Measurements from ENCODE around the gene ZBED2.

ZBED2 gene

DNA sequence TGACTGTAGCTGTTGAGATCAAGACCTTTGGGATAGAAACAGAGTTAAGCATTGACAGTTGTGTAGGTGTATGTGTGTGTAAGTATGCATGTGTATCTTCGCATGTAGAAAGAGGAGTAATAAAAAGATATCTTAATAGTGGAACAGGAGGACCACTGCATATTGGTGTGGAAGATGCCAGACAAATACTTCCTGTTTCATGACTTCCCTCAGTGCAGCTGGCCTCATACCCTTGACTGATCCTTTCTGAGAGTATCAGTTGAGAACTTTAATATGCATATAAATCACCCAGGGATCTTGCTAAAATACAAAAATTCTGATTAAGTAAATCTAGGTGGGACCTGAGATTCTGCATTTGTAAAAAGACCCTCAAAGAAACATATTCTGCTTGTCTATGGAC lies 8.5 kb upstream of the ZBED2 start:
- DNase-seq, result no peak

DNA sequence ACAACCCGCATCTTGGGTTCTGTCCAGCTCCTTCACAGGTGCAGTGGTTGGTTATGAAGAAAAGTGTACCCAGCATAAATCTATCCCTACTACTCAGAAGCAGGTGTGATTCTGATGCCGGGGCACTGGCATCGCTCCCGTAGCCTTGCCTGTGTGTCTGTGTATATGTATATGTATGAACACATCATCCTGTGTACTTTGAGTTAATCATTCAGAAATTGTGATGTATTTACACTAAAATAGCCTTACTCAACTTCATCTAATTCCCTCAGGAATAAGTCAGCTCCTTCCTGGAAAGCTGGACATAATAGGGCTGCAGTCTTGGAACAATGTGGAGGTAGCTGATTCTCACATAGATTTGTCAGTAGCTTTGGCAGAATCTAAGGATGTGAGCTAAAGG lies 6.7 kb upstream of the ZBED2 start:
- DNase-seq, result no peak

DNA sequence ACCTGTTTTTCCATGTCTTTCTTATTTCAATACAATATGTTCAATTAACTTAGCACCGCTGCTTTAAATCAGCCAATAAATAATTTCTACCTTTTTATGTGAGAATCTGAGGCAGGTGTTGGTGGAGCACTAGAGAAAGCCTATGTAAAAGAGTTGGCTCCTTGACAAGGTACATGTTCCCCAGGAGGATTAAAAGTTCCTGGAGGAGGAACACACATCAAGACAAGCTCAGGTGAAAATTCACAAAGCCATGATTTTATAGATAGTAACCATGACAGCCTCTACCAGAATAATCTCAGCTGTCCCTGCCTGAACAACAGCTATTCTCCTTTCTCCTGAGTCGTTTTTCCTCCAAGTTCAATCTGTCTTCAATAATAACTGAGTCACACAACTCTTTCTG lies 3.4 kb upstream of the ZBED2 start:
- DNase-seq, result no peak

- DNase-seq, result no peak
These were observed 3.0 kb upstream of the ZBED2 start for GRCh38 chr3:111598139-111598538.

GRCh38 chr3:111596328-111596727 lies 1.2 kb upstream of the ZBED2 start:
- DNase-seq, result no peak

DNA sequence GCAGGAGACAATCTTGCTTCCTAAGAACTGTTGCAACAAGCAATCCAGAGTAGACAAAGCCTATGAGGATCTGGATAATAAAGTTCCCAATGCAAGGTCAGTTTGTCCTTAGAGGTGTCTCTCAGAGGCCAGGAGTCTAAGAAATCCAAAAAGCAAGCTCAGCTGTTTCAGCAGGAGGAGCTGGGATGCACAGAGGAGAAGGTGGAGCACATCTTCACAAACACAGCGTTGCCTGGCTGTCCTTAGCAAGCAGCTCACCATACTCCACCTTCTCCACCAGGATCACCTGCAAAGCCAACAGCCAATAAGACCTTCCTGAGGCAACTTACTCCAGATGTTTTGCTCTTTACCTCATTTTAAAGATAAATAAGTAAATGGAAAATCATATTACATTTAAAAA lies 365 bp downstream of the ZBED2 start:
- DNase-seq, result no peak

DNA sequence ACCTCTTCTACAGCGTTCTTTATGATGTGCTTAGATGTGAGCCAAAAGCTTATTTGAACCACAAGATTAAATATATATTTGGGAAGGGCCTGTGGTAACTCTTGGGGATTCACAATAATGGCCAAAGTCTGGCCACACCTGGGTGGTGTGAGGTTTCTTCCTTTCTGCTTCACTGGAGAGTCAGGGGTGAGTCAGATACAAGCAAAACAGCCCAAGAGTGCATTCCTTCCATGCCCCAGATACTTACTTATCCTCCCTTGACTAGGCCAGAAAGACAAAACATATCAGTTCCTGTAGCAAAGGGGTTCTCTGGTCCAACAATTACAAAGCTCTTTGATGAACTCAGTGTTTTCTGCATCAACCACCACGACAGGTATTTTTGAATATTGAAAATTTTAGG lies 941 bp downstream of the ZBED2 start:
- DNase-seq, result no peak

- no peak for DNase-seq
These were observed 1.5 kb downstream of the ZBED2 start for GRCh38 chr3:111593666-111594065.

GRCh38 chr3:111592936-111593335 lies 2.2 kb downstream of the ZBED2 start:
- no peak for DNase-seq

- DNase-seq, result no peak
These were observed 3.0 kb downstream of the ZBED2 start for GRCh38 chr3:111592143-111592542.

DNA sequence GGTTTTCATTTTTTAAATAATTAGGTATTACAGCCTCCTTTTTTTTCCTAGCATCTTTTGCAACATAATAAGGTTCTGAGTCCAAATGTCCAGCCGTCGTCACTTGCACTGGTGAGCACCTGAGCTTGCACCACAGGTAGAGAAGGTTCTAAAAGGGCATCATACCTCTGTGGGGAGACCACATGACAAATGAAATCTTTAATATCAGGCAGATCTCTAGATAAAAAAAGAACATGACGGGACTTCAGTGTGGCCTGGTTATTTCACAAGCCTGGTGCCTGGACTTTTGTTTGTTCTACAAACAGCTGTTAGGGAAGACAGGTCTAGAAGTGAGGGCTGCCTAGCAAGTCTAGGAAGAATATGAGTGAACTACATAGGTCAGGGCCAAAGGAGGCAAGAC lies 3.6 kb downstream of the ZBED2 start:
- no peak for DNase-seq

- no peak for DNase-seq
These were observed 5.0 kb downstream of the ZBED2 start for GRCh38 chr3:111590143-111590491.

- DNase-seq, result no peak
These were observed 5.6 kb downstream of the ZBED2 start for GRCh38 chr3:111589303-111590142.

DNA sequence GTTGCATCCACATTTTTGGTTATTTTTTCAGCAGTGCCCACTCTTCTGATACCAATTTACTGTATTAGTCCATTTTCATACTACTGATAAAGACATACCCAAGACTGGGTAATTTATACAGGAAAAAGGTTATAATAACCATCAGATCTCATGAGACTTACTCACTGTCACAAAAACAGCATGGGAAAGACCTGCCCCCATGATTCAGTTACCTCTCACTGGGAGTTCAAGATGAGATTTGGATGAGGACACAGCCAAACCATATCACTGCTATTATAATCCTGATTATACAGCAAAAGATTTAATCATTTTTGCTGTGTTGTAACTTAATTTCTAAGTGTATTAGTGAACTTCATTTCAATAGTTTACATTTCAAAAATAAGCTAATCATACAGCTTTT lies 6.6 kb downstream of the ZBED2 start:
- no peak for DNase-seq

- DNase-seq, result no peak
These were observed 9.9 kb downstream of the ZBED2 start for GRCh38 chr3:111585217-111585616.

DNA sequence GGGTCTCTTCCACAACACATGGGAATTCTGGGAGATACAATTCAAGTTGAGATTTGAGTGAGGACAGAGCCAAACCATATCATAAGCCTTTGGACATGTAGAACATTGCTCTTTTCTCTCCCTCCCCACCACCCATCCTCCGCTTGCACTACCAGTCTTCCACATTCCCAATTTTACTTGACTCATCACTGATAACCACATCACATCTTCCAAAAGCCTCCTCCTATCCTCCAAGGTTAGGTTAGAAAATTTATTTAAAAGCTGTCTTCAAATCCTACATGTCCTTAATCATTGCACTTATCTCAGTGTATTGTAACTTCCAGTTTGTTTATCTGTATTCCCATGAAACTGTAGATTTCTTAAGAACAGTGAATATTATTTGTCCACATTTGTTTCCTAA lies 10.4 kb downstream of the ZBED2 start:
- DNase-seq, result no peak

GRCh38 chr3:111582120-111582474 lies 13.0 kb downstream of the ZBED2 start:
- DNase-seq, result no peak

DNA sequence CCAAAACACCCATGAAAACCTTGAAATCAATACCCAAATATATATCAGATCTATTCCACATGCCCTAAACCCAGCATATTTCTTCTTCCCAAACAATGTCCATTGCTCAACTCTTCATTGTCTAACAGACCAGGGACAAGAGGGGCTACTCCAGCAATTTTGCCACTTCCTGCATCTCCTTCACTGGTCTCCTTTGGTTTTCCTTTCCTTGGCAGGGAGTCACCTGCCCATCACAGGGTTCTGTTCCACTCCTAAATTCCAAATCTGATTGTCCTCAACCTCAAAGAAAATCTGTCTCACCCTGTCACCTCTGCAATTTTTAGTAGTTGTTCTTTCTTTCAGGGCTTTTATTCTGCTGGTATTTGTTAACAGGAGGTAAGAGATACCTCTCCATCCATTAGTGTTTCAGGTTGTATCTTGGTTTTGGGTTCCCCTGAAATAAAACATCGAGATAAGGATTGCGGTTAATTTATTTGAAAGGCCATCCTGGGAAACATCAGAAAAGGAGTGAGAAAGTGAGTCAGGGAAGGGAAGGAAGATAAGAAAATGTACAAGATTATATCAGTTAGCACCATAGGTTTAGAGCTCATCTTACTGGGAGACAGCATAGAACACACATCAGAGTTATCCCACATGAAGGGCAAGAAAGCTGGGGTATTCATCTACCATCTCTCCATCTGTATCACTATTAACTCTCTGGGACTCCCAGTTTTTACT lies 13.6 kb downstream of the ZBED2 start:
- DNase-seq, result no peak

GRCh38 chr3:111579495-111579894 lies 15.7 kb downstream of the ZBED2 start:
- DNase-seq, result no peak

DNA sequence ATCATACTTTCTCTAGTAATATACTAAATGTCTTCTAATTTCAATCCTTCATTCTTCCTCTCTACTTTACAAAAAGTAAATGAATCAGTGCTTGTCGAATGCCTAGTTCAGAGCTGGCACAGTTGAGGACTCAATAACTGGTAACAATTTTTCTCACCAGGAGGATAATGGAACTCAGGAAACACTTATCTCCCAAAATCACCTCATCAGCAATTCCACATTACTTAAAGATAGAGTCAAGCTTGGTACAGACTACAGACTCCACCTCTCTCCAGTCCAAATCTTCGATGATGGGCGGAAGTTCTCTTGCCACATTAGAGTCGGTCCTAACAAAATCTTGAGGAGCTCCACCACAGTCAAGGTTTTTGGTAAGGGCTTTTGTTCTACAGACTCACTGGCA lies 16.3 kb downstream of the ZBED2 start:
- DNase-seq, result no peak

GRCh38 chr3:111577798-111578685 lies 17.1 kb downstream of the ZBED2 start:
- peak; percentile 45 for DNase-seq

GRCh38 chr3:111577113-111577512 lies 18.0 kb downstream of the ZBED2 start:
- no peak for DNase-seq

DNA sequence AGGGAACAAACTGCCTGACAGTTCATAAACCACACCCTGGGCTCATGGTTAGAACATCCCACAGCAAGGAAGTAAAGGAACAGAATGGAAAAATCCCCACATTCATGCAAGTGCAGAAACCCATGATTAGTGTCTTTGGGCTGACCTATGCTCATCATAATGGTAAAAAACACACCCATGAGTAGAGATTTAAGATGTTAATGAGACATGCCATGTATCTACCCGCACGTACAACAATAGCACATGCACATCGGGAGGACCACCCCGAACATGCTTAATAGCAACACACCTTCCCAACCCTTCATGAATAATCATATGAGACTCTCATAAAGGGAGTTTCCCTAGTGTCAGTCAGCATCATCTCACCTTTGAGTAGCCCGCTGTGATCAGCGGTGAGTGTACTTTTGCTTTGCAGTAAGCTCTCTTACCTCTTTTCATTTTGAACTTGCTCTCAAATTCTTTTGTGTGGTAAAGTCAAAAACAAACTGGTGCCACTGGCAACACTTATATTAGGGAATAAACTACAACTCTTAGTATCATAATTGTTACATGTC lies 23.2 kb downstream of the ZBED2 start:
- DNase-seq, result peak; percentile 18

Data from CD4-positive, alpha-beta T cell treated with Interleukin-21 for 1 hour (primary cell).